SKM-1 treated with dmso at 0.1 percent for 144 hours (cell line): Measurements from ENCODE around the gene NUDT9.
"Not testable (repeated sequence)": the region's sequence is repeated elsewhere in the genome, so short reads cannot be mapped to it uniquely, and the experiment has no call there.

Source experiments
- DNase-seq: peaks from one replicate; lab custom pipeline; 2025; ENCODE audit not compliant: unreplicated experiment; lab: John Stamatoyannopoulos, UW

NUDT9 gene

DNA sequence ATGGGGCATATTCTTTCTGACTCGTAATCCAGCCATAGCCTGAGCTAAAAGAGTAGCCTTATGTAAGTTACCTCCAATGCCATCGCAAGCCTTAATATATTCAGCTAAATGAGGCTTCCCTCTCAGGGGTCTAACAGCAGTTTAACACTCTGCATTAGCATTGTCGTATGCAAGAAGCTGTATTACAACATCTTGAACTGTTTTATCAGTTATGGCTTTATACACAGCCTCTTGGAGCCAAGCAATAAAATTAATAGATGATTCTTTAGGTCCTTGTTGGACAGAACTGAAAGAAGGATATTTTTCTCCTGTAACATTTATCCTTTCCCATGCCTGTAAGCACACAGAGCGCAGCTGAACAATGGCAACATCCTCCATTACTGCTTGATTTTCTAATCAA is 15.5 kb upstream of the NUDT9 start:
- DNase-seq = not testable (repeated sequence)

DNA sequence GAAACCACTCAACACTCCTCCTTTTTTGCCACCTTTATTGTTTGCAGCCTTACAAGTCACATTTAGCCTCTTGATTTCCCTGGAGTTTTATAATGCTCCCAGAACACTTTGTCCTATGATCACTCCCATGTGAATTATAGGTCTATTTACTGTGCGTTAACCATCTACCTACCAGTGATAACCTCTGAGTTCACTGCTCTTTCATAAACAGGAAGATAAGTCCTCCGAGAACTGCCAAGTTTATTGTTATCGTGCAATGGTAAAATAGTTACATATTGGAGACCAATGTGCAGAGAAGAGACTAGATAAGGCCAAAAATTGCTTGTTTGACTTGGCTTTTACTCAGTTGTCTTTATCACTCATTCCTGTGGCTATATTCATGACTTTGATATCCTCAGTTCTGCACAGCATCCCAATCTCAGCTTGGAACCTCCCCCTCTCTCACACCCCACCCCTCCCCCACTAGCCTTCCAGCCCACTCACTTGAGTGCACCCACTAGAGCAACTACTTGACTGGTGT is 12.9 kb upstream of the NUDT9 start:
- no peak for DNase-seq

DNA sequence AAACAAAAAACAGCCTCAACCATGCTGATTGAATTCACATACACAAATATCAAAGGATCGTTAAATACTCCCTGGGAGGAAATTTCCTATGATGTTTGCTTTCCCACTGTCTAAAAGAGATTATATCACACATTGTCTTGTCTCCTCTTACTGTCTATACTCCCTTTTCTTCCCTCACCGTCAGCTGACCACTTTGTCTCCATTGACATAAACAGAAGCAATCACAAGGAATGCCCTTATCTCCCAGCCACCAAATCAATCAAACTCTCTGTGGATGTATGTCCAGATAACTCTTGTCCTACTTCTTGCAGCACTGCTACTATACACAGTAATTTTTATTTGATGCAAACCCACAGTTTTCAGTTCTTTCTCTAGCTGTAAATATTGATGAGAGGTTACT is 12.2 kb upstream of the NUDT9 start:
- DNase-seq = no peak

DNA sequence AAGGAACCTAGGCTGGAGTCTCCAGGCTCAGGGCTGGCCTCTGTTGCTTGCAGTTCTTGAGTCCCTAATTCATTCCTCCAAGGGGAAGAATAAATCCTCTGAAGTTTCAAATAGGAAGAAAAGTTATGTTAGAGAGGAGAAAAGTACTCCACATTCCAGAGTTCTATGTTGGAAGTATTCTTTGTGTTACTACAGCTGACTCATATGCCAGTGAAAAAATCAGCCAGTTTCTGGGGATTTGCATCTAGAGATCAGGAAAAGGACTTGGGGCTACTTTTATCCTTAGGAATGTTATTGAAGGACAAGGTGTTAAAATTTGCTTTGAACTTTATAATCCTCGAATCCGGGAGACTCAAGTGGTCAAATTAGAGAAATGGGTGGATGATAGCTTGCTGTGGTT is 11.7 kb upstream of the NUDT9 start:
- no peak for DNase-seq

DNA sequence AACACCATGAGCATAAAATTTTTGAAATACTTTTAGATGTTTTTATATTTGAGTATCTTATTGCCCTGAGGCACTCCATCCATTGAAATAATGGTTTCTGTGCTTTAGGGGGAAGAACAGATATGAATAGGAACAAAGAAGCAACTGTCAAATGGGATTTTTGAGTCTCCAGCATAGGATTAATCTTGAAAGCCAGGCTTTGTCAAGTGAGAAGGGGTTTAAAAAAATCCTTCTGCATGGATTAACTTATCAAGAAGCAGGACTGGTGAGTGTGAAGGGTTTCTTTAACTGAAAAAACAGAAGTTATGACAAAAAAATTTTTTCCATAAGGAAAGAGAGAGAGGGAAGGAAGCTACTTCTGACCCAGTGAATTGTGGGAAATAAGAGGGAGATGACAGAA is 7.6 kb upstream of the NUDT9 start:
- DNase-seq = no peak

DNA sequence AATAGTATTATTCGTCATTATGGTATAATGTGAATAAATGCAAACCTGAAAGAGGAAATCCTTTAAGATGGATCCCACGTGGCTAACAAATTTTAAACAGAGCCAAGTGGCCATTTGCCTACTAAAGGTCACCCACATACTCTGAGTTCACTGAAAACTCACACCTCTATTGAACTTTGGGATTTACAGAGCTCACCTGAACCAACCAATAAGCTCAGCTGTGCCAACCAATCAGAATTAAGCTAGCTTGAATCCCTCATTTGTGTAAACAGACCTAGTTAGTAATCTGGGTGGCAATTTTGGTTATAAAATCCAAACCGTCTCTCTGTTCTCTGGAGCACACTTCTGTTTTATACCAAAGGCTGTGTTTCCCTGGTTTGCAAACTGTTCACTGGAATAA is 5.4 kb upstream of the NUDT9 start:
- DNase-seq = no peak

DNA sequence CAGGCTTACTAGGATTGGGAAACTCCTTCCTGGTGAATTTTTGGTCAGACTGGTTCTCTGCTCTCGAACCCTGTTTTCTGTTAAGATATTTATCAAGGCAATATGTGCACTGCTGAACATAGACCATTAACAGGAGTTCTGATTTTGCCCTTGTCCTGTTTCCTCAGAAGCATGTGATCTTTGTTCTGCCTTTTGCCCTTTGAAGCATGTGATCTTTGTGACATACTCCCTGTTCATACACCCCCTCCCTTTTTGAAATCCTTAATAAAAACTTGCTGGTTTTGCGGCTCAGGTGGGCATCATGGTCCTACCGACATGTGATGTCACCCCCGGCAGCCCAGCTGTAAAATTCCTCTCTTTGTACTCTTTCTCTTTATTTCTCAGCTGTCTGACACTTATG is 4.0 kb upstream of the NUDT9 start:
- DNase-seq = not testable (repeated sequence)

DNA sequence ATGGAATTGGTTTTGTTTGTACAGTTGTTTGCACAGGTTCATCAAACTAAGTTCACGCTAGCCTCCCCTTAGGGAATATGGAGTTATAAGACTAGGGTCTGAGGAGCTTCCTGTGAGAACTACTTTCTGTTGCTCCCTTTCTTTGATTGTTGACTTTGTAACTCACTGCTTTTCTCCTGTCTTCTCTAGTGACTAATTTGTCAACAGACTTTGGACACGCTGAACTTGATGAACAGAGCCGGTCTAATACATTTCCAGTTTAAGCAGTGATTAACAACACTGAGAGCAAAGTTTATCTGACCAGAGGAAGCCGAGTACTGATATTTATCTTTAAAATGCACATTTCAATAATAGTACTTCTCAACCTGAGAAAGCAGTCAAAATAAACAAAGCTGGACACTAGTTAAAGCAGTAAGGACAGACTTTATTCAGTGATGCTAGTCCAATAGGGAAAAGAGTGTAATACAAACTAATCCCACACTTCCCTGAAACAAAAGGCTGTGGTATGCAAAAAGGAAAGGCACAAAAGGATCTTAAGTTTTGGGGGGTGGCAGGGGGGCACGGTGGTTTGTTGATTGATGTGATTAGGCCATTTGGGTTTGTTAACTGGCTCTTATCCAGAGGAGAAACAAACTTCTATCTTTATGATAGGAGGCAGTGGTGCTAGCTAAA is 2.7 kb upstream of the NUDT9 start:
- DNase-seq = no peak

DNA sequence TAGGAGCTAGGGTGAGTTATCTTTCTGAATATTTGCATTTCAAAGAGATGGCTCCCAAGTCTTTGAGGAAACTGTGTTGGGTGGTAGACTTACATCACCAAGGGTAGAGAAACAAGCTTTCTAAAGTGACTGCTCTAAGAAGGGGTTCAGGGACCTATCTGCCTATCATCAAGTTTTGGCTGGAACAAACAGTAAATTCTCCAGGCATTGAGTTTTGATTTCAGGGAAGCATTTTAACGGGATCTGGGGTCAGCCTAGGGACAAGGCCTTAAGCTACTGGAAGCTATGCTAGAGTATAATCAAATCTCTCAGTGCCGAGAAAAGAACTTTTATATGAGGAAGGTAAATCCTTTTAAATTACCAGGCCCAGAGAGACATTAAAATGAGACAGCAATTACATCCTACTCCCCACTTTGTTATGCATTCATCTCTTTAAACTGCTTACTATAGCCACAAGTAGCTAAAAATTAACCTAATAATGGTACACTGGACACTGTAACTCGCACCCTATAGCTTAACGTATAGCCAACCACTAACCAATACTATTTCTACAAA is 2.0 kb upstream of the NUDT9 start:
- no peak for DNase-seq

DNA sequence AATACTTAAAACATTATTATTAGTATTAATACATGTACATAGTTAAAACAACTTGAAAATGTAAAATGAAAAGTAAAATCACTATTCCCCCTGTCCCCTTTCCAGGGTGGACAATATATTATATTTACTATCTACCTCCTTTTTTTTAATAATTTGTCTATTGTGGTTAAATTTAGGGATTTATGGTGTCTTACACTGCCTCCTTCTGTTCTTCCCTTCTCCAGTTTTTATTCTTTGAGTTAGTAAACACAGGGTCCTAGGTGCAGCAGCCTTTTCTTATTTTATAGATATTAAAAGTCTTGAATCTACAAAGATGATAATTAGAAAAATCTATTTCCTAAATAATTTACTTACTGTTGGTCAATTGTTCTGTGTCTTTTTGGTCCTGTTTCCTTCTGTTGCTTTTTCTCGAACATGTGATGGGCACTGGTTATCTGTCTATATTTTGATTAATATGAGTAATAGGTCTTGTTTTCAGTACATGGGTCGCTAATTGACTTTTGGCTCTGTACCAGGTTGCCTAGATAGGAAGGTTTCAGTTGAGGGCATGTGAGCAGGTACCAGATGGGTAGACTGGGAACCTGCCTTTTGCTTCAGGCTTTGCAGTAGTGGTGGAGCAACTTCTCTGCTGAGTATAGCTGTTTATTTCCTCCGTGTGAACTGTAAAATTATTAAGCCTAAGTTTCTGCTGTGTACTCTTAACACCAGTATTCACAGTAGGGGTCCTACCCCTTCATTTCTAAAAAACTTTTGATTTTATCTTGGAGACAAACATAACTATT is 1.1 kb downstream of the NUDT9 start:
- no peak for DNase-seq

DNA sequence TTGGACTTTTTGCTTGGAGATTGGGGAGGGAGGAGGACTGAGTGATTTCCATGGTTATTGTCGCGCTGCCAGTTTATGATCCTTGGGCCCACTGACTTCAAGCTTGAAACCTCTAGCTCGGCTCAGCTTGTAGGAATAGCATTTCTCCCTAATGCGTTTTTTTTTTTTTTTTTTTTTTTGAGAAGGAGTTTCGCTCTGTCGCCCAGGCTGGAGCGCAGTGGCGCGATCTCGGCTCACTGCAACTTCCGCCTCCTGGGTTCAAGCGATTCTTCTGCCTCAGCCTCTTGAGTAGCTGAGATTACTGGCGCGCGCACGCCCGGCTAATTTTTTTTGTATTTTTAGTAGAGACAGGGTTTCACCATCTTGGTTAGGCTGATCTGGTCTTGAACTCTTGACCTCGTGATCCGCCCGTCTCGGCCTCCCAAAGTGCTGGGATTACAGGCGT is 1.7 kb downstream of the NUDT9 start:
- DNase-seq = not testable (repeated sequence)

DNA sequence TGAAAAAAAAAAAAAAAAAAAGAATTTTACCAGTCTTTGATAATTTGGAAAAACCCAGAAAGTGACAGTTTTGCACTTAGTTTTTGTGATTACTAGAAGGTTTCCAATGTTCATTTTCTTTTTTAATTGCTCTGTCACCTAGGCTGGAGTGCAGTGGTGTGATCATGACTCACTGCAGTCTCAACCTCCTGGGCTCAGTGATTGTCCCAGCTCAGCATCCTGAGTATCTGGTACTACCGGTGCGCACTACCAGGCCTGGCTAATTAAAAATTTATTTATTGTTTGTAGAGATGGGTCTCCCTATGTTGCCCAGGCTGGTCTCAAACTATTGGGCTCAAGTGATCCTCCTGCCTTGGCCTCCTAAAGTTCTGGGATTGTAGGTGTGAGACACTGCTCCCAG is 3.3 kb downstream of the NUDT9 start:
- no peak for DNase-seq

DNA sequence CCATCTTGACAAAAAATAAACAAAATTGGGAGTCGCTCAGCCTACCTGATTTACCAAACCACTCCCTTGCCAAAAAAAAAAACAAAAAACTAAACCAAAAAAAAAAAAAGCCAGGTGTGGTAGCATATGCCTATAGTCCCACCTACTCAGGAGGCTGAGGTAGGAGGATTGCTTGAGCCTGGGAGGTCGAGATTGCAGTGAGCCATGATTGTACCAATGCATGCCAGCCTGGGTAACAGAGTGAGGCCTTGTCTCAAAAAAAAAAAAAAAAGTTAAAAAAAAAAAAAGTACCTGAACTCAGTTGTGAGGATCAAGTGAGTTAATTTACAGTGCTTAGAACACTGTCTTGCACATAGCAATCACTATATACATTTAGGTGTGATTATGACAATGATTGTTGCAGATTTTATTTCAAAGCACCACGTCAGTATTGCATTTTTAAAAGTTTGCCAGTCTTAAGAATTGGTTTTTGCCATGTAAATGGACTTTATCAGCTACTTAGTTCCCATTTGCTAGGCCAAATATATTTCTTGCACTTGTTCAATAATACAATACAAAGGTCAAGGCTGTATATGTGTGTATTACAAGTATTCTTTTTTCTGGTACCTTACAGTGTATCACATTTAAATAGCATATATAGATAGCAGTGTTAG is 4.6 kb downstream of the NUDT9 start:
- DNase-seq = no peak

DNA sequence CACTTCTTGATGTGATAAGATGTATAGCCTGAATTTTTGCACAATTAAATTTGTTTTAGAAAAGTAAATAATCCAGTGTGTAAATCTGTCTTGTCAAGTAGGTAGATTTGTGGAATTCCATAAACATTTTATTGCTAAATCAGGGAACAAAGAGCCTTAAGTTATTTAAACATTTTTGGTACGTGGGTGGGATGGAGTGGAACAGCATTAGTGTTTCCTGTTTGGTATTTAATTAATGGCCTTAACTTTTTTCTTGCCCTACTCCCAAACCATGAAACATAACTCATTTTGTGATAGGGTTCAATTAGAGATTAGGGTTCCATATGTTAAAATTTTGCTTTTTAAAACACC is 5.1 kb downstream of the NUDT9 start:
- DNase-seq = no peak

DNA sequence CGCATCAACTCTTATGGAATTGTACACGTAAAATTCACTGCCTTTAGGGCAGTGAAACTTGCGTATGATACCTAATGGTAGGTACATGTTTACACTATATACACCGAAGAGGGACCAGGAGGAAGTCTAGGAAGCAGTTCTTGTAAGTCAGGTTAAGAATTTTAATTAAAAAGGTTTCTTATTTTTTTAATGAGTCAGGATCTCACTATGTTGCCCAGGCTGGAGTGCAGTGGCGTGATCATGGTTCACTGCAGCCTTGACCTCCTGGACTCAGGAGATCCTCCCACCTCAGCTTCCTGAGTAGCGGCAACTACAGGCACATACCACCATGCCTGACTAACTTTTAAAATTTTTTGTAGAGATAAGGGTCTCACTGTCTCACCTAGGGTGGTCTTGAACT is 6.6 kb downstream of the NUDT9 start:
- DNase-seq = no peak

DNA sequence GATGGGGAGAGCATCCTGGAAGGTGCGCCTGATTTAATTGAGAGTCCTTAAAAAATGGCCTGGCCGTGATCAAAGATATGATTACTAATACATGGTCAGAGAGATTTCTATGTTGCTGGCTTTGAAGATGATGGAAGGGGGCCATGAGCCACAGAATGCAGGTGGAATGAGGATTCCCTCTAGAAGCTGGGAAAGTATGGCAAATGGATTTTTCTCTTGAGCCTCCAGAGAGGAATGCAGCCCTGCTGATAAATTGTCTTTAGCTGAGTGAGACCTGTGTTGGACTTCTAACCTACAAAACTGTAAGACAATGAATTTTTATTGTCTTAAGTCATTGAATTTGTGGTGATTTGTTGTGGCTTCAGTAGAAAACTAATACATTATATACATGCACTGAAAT is 7.7 kb downstream of the NUDT9 start:
- no peak for DNase-seq

DNA sequence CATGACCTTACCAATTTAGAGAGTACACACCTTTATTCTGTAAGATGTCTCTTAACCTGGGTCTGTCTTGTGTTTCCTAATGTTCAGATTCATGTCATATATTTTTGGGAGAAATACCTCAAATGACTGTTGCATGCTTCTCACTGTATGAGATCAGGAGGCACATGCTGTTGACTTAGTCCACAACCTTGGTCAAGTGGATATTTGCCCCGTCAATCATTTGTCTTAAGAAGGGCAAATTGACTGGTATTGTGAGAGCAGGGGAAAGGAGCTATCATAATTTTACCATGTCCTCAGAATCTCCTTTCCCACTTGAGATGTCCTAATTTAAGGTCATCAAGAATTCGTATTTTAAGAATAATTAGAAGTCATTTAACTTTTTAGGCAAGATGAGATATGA is 11.0 kb downstream of the NUDT9 start:
- DNase-seq = no peak

DNA sequence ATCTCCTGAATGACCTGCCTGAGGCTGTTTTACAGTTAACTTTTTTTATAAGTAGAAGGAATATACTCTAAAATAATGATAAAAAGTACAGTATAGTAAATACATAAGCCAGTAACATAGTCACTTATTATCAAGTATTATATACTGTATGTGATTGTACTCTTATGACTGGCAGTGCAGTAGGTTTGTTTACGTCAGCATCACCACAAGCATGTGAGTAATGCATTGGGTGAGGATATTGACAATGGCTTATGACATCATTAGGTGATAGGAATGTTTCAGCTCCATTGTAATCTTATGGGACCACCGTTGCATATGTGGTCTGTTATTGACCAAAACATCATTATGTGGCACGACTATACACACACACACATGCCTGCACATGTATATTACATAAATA is 20.5 kb downstream of the NUDT9 start:
- DNase-seq = no peak

DNA sequence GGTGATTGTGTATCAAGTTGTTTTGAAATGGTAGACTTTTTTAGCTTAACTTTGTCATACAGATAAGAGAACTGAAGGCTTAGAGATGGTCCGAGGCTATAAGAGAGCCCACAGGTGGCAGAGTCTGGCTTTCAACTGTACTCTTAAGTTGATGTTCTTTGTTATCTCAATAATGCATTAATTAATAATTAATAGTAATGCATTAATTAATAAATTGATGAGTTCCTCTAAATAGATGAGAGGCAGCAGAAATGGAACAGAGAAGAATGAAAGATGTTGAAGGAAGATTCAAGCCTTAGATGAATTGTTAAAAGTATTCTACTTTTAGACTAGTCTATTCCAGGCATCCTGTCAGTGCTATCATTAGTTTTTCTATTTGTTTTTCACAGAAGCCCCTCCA is 22.4 kb downstream of the NUDT9 start:
- DNase-seq = no peak

DNA sequence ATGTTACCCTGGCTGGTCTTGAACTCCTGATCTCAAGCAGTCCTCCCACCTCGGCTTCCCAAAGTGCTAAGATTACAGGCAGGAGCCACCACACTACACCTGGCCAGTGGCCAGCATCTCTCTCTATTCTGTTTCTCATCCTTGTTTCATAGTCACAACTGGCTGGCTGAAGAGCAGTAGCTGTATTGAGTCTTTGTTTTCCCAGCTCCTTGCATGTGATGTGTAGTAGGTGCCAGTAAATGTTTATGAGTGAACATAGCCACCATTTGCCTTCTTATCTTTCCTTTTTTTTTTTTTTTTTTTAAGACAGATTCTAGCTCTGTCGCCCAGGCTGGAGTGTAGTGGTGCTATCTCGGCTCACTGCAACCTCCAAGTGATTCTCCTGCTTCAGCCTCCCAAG is 23.6 kb downstream of the NUDT9 start:
- DNase-seq = no peak

DNA sequence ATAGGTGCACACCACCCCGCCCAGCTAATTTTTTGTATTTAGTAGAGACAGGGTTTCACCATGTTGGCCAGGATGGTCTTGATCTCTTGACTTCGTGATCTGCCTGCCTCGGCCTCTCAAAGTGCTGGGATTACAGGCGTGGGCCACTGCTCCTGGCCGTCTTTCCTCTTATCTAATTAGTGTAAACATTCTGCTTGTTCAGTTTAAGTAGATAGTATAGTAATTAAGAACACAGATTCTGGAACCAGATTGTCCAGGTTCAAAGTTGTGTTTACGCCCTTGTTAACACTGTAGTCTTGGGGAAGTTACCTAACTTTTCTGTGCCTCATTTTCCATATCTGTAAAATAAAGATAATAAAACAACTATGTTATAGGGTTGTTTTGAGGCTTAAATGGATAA is 24.0 kb downstream of the NUDT9 start:
- DNase-seq = not testable (repeated sequence)

DNA sequence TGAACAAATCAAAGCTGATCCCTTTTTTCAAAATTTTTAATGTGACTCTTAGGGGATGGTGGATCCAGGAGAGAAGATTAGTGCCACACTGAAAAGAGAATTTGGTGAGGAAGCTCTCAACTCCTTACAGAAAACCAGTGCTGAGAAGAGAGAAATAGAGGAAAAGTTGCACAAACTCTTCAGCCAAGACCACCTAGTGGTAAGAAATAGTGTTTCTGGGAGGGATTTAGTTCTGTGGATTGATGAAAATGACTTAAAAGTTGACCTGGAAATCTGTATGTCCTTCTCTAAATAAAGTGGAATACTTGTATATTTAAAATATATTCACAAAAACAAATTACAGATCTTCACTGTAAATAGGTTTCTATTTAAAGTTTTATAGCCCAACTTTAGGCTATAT is 29.2 kb downstream of the NUDT9 start:
- DNase-seq = no peak
